Omental fat pad (tissue), 4 donors: ENCODE measurements around the gene ZNF620. TPM values are rescaled to one million over a fixed set of nuclear protein-coding genes. Genes with fewer than 3 reads are reported as not detected.
"Not testable (repeated sequence)": the region's sequence is repeated elsewhere in the genome, so short reads cannot be mapped to it uniquely, and the experiment has no call there.

ENCODE experiments used
- ATAC-seq: fragments of 150-250 bp; one replicate; pipeline ENCODE4 v1.9.1; 2016; ENCODE audit warnings: mild to moderate bottlenecking, moderate library complexity; ENCODE audit not compliant: low FRiP score
- DNase-seq: peaks from one replicate; pipeline ENCODE4 v3.0.0-alpha.2; 2019; ENCODE audit warnings: low spot score
- small RNA-seq: library from RNA; depleted of rRNA; stranded (forward); fragments of <200 nt; gene quantifications from one replicate; pipeline ENCODE3, GENCODE V24; 2016
- total RNA-seq, 4 donors: library from RNA; depleted of rRNA; stranded (reverse); fragments of >200 nt; gene quantifications; one replicate each; pipeline ENCODE4 v1.1.0, GENCODE V29; 2016
- TF ChIP-seq, protein P1 (sequence below), 3 donors: fragments of 450-650 bp; IDR thresholded peaks; one replicate each; pipeline ENCODE4 v1.5.1; 2016 to 2017; ENCODE audit warnings: antibody characterized with exemption in 3 of 3, mild to moderate bottlenecking in 3 of 3, moderate library complexity in 2 of 3

The ZNF620 gene
- total RNA-seq, 4 donors from 2014 or later = 1.6 to 4.1 (median 2.0) TPM

DNA sequence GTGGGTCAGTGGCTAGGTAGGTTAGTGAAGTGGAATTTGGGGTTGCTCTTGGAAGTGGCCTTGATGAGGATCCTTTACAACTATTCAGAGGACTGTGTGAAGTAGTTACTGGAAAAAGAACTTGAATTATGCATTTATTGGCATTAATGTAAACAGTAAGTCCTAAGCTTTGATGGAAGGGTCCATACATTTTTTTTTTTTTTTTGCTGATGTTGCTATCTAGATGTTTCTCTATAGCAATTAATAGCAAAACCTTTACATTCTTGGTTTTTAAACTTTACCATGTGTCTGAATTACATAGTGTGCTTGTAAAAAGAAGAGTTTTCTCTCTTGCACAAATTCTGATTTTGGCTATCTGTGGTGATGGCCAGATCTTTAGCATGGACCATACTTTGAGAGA is 28.4 kb downstream of the ZNF620 start:
- ATAC-seq (no peak), DNase-seq (no peak)
- TF ChIP-seq, protein P1, sequence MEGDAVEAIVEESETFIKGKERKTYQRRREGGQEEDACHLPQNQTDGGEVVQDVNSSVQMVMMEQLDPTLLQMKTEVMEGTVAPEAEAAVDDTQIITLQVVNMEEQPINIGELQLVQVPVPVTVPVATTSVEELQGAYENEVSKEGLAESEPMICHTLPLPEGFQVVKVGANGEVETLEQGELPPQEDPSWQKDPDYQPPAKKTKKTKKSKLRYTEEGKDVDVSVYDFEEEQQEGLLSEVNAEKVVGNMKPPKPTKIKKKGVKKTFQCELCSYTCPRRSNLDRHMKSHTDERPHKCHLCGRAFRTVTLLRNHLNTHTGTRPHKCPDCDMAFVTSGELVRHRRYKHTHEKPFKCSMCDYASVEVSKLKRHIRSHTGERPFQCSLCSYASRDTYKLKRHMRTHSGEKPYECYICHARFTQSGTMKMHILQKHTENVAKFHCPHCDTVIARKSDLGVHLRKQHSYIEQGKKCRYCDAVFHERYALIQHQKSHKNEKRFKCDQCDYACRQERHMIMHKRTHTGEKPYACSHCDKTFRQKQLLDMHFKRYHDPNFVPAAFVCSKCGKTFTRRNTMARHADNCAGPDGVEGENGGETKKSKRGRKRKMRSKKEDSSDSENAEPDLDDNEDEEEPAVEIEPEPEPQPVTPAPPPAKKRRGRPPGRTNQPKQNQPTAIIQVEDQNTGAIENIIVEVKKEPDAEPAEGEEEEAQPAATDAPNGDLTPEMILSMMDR (IDR thresholded peaks at IDR 0.05) = no peak

DNA sequence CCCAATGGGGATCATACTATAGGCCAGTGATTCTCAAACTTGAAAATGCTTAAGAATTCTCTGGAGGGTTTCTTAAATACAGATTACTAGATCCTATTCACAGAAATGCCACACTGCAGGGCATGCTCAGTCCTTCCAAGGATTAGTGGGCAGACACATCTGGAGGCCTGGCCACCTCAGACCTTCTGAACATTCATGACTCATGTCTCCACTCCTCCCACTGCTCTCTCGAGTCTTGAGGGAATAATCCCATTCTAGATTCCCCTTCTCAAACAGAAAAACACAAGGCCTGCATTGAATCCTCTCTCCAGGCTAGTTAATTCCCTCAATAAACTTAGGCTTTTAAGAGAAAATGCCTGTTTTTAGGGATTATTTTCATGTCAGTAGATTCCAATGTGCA is 41.0 kb downstream of the ZNF620 start:
- ATAC-seq = no peak
- no peak for DNase-seq
- TF ChIP-seq, protein P1 (IDR thresholded peaks at IDR 0.05) = no peak

DNA sequence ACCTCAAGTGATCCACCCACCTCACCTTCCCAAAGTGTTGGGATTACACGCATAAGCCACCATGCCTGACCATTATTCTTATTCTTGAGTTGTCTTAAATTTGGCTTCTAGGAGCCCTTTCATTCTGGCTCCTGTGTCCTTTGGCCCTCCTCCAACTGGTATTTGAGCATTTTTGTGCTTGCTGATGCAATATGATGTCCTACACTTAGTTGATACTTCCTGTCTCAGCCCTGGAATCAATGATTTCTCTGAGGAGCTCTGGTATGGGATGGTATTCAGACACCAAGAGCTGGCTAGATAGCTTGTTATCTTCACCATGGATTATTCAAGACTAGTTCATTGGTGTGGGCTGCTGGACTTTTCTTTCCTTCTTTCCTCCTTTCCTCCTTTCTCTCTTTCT is 44.3 kb downstream of the ZNF620 start:
- no peak for ATAC-seq
- TF ChIP-seq, protein P1 (IDR thresholded peaks at IDR 0.05) = no peak
- no peak for DNase-seq

DNA sequence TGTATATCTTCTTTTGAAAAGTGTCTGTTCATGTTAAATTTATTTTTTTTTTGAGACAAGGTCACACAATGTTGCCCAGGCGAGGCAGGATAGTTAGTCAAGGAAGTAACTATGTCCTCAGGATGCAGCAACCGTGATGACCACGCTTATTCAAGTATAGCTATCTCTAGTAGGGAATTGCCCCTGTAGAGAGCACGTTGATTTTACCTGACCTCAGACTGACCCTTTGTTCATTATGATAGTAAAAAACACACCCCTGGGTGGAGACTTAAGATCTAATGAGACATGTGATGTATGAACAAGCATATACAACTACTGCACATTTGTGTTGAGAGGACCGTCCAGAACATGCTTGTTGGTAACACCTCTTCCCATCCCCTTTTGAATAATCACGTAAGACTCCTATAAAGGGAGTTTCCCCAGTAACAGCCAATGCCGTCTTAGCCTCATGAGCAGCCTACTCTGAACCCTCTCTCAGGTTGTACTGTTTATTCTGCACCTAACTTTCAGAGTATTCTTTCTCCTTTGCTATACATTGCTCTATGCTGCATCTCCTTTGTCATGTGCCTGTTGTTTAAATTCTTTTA is 51.8 kb downstream of the ZNF620 start:
- no peak for ATAC-seq
- DNase-seq = no peak
- TF ChIP-seq, protein P1 (IDR thresholded peaks at IDR 0.05) = no peak

DNA sequence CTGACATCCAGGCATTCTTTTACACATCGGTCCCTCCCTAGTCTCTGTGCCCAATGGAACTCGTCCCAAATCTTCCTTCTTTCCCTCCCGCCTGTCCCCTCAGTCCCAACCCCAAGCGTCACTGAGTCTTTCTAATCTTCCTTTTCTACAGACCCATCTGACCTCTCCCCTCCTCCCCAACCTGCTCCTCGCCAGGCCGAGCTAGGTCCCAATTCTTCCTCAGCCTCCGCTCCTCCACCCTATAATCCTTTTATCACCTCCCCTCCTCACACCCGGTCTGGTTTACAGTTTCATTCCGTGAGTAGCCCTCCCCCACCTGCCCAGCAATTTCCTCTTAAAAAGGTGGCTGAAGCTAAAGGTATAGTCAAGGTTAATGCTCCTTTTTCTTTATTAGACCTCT is 56.6 kb downstream of the ZNF620 start:
- DNase-seq, ATAC-seq: not testable (repeated sequence)

DNA sequence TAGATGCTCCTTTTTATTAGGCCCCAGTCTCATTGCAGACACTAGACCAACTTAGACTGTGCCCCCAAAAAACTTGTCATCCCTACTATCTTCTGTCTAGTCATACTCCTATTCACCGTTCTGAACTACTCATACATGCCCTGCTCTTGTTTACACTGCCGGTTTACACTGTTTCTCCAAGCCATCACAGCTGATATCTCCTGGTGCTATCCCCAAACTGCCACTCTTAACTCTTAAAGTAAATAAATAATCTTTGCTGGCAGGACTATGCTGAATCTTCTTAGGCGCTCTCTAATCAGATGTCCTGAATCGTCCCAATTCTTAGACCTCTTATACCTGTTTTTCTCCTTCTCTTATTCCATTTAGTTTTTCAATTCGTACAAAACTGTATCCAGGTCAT is 59.8 kb downstream of the ZNF620 start:
- not testable (repeated sequence) for DNase-seq, ATAC-seq

DNA sequence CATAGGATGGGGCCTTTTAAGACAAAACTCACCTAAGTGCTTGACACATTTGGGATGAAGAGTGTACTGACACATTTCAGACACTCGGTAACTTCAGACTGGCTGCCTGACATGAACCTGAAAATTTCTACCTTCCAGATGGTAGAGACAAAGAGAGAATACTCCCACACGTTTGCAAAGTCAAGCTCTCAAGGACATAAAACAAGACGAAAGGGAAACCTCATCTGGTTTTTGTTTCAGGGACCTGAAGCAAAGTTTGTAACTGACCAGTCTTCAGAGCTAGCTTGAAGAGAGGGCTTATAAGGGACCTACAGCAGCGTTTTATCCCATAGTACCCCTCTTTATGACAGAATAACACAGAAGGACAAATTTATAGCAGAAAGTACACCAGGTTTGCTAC is 60.9 kb downstream of the ZNF620 start:
- DNase-seq = no peak
- TF ChIP-seq, protein P1 (IDR thresholded peaks at IDR 0.05) = no peak
- no peak for ATAC-seq

Small RNAs within 50 kb of the gene (small RNA-seq; reads per million reads assigned to genes)
- gene RNU5B-2P = not detected

Other genes starting within 250 kb of the ZNF620 start
- 10 to 100 TPM; 27.4 to 45.6 (median 38.1) TPM for gene EIF1B, start 196.3 kb upstream of the ZNF620 start, total RNA-seq
- gene ENTPD3, start 118.9 kb upstream of the ZNF620 start, total RNA-seq = 1 to 10 TPM in 3 of 4 donors, under 1 TPM in 1; 0.84 to 6.0 (median 1.6) TPM
- 100 to 1,000 TPM; 320 to 423 (median 382) TPM for gene RPL14, start 48.7 kb upstream of the ZNF620 start, total RNA-seq
- gene ZNF619, start 28.9 kb upstream of the ZNF620 start, total RNA-seq = 1 to 10 TPM; 2.9 to 7.3 (median 4.0) TPM
- gene ZNF621, start 18.9 kb downstream of the ZNF620 start, total RNA-seq = 10 to 100 TPM; 12.2 to 26.8 (median 16.4) TPM